HG03439 (cell line): Measurements from ENCODE around the gene EIF2D.
"Not testable (repeated sequence)": the region's sequence is repeated elsewhere in the genome, so short reads cannot be mapped to it uniquely, and the experiment has no call there.

Source experiments
- ATAC-seq: cut with Tn5 transposase; IDR thresholded peaks from one replicate; pipeline ENCODE4 v1.9.1; 2021; ENCODE audit warnings: mild to moderate bottlenecking, moderate library complexity; ENCODE audit not compliant: unreplicated experiment

Gene EIF2D

GRCh38 chr1:206636671-206637070 lies 24.4 kb upstream of the EIF2D start:
- no peak for ATAC-seq

GRCh38 chr1:206635978-206636345 lies 23.7 kb upstream of the EIF2D start:
- ATAC-seq, result peak; percentile 15

- ATAC-seq, result peak; percentile 91
Observed at GRCh38 chr1:206635080-206635977, 23.1 kb upstream of the EIF2D start, which contains the start of gene DYRK3. TSS of gene DYRK3 (plus strand) at chr1:206635536. CDS start at chr1:206635704, 168 bp downstream.

GRCh38 chr1:206634365-206635079 lies 22.3 kb upstream of the EIF2D start:
- ATAC-seq, result no peak

GRCh38 chr1:206633708-206634121 lies 21.4 kb upstream of the EIF2D start:
- no peak for ATAC-seq

GRCh38 chr1:206631085-206631509 lies 18.8 kb upstream of the EIF2D start:
- no peak for ATAC-seq

GRCh38 chr1:206628916-206629315 lies 16.7 kb upstream of the EIF2D start:
- ATAC-seq, result no peak

GRCh38 chr1:206626396-206626795 lies 14.1 kb upstream of the EIF2D start:
- not testable (repeated sequence) for ATAC-seq

GRCh38 chr1:206609229-206609991 lies 2.9 kb downstream of the EIF2D start:
- ATAC-seq, result no peak

GRCh38 chr1:206608108-206608698 lies 4.1 kb downstream of the EIF2D start:
- no peak for ATAC-seq

- no peak for ATAC-seq
Observed at GRCh38 chr1:206606867-206607266, 5.4 kb downstream of the EIF2D start.

GRCh38 chr1:206604861-206605260 lies 7.4 kb downstream of the EIF2D start:
- ATAC-seq, result no peak

GRCh38 chr1:206600527-206600926 lies 11.7 kb downstream of the EIF2D start:
- ATAC-seq, result no peak

GRCh38 chr1:206596319-206596666 lies 16.0 kb downstream of the EIF2D start:
- ATAC-seq, result no peak

- ATAC-seq, result no peak
Observed at GRCh38 chr1:206595581-206596318, 16.5 kb downstream of the EIF2D start.

GRCh38 chr1:206593351-206593925 lies 18.8 kb downstream of the EIF2D start:
- ATAC-seq, result no peak

- no peak for ATAC-seq
Observed at GRCh38 chr1:206591696-206592095, 20.6 kb downstream of the EIF2D start.

GRCh38 chr1:206591226-206591625 lies 21.0 kb downstream of the EIF2D start:
- ATAC-seq, result no peak

GRCh38 chr1:206590025-206590758 lies 22.1 kb downstream of the EIF2D start:
- peak; percentile 65 for ATAC-seq
